ENCODE results near the gene SLC39A2. TPM values are rescaled to one million over a fixed set of nuclear protein-coding genes. Genes with fewer than 3 reads are reported as not detected.

SLC39A2 gene
- total and polyA plus RNA-seq, 4 donors, result 0.05 to 0.08 TPM; not detected in 2

DNA sequence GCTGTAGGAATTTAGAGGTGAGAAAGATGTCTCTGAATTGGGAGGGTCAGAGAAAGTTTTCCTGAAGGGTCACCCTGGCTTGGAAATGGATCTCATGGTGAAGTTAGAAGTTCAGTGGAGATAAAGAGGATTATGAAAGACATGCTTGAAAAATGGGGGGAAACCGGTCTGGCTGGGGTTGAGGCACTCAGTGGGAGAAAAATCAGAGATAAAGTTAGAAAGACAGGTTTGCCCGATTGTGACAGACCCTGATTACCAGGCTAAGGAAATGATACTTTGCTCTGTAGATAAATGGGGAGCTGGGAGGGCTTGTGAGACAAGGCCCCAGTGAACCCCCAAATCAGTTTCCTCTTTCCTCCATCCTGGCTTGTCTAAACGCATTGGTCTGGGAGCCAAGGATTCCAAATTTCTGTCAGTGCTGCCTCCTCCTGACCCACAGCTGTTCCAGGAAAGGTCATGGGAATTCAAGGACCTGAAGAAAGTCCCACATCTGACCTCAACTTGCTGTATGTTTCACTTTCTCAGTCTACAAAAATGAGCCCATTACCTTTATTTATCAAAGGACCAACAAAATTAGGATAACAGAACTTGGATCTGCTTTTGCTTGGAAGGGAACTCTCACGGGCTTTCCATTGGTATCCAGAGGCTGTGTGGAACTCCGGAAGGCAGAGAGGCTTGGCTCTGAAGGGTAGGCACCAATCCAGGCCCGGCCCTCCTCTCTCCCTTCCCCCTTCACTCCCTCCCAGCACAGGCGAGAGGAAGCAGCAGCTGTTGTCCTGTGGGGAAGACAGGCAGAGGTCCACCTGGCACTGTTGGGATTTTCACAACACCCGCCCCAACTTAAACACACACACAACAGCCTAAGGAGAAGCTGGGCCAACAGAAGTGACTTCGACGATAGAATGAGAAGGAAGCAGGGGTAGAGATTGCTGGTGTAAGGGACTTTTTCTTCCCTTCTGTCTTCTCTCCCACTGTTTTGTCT is 39.6 kb downstream of the SLC39A2 start:
- no peaks in the 10 kb centered on the region for H3K36me3 ChIP-seq (ENCODE audit: control insufficient read depth in 4 of 4, insufficient read depth in 3 of 4, low read depth in 1 of 4, low read length in 3 of 4)
- H3K9ac ChIP-seq (ENCODE audit: low read depth in 1 of 2, low read length in 2 of 2), result peak overlapping the region in 1 of 2 donors; percentile 51
- no peaks in the 10 kb centered on the region for H3K27me3 ChIP-seq (ENCODE audit: control insufficient read depth in 4 of 4, insufficient read depth in 4 of 4, low read length in 3 of 4)
- H3K4me3 ChIP-seq (ENCODE audit: low read depth in 1 of 3, low read length in 3 of 3), result no peak overlapping the region
- no peak for DNase-seq (ENCODE audit: low spot score)
- WGBS, result 16% methylated on average over 10 of the region's 10 CpGs
- peak overlapping the region; percentile 59 to 68 for H3K27ac ChIP-seq (ENCODE audit: low read depth in 1 of 2, low read length in 2 of 2)
- H3K9me3 ChIP-seq (ENCODE audit: control insufficient read depth in 4 of 4, low read length in 3 of 4), result no peaks in the 10 kb centered on the region
- H3K4me1 ChIP-seq (ENCODE audit: control insufficient read depth in 4 of 4, insufficient read depth in 4 of 4, low read length in 3 of 4), result peaks cover 8 to 57% (median 43%) of the 10 kb centered on the region in 4 donors
- TF ChIP-seq, protein P1, sequence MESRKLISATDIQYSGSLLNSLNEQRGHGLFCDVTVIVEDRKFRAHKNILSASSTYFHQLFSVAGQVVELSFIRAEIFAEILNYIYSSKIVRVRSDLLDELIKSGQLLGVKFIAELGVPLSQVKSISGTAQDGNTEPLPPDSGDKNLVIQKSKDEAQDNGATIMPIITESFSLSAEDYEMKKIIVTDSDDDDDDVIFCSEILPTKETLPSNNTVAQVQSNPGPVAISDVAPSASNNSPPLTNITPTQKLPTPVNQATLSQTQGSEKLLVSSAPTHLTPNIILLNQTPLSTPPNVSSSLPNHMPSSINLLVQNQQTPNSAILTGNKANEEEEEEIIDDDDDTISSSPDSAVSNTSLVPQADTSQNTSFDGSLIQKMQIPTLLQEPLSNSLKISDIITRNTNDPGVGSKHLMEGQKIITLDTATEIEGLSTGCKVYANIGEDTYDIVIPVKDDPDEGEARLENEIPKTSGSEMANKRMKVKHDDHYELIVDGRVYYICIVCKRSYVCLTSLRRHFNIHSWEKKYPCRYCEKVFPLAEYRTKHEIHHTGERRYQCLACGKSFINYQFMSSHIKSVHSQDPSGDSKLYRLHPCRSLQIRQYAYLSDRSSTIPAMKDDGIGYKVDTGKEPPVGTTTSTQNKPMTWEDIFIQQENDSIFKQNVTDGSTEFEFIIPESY (IDR thresholded peaks at IDR 0.05), result peak; percentile 53
- TF ChIP-seq RXRA (IDR thresholded peaks at IDR 0.05) (peak; percentile 85 to 91), NR2F2 (IDR thresholded peaks at IDR 0.05) (peak; percentile 92), EGR1 (IDR thresholded peaks at IDR 0.05; ENCODE audit: low read depth in 2 of 2) (peak in 1 of 2 donors; percentile 78), SP1 (IDR thresholded peaks at IDR 0.05) (peak; percentile 85), GABPA (IDR thresholded peaks at IDR 0.05 in 1 of 2, conservative IDR thresholded peaks at IDR 0.05 in 1 of 2) (peak; percentile 33 to 67), TAF1 (conservative IDR thresholded peaks at IDR 0.05) (peak; percentile 55), HNF4G (IDR thresholded peaks at IDR 0.05) (peak; percentile 18), FOXA2 (IDR thresholded peaks at IDR 0.05) (no peak), RAD21 (IDR thresholded peaks at IDR 0.05) (peak; percentile 43 to 77), HNF4A (conservative IDR thresholded peaks at IDR 0.05) (peak; percentile 72 to 77), YY1 (IDR thresholded peaks at IDR 0.05) (peak; percentile 61), FOXA1 (IDR thresholded peaks at IDR 0.05) (peak; percentile 3), JUND (IDR thresholded peaks at IDR 0.05) (peak in 1 of 2 donors; percentile 48)
- TF ChIP-seq, protein P2, sequence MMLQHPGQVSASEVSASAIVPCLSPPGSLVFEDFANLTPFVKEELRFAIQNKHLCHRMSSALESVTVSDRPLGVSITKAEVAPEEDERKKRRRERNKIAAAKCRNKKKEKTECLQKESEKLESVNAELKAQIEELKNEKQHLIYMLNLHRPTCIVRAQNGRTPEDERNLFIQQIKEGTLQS (IDR thresholded peaks at IDR 0.05), result no peak
- TF ChIP-seq, protein P3, sequence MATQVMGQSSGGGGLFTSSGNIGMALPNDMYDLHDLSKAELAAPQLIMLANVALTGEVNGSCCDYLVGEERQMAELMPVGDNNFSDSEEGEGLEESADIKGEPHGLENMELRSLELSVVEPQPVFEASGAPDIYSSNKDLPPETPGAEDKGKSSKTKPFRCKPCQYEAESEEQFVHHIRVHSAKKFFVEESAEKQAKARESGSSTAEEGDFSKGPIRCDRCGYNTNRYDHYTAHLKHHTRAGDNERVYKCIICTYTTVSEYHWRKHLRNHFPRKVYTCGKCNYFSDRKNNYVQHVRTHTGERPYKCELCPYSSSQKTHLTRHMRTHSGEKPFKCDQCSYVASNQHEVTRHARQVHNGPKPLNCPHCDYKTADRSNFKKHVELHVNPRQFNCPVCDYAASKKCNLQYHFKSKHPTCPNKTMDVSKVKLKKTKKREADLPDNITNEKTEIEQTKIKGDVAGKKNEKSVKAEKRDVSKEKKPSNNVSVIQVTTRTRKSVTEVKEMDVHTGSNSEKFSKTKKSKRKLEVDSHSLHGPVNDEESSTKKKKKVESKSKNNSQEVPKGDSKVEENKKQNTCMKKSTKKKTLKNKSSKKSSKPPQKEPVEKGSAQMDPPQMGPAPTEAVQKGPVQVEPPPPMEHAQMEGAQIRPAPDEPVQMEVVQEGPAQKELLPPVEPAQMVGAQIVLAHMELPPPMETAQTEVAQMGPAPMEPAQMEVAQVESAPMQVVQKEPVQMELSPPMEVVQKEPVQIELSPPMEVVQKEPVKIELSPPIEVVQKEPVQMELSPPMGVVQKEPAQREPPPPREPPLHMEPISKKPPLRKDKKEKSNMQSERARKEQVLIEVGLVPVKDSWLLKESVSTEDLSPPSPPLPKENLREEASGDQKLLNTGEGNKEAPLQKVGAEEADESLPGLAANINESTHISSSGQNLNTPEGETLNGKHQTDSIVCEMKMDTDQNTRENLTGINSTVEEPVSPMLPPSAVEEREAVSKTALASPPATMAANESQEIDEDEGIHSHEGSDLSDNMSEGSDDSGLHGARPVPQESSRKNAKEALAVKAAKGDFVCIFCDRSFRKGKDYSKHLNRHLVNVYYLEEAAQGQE (IDR thresholded peaks at IDR 0.05), result peak; percentile 29
- TF ChIP-seq, protein P4, sequence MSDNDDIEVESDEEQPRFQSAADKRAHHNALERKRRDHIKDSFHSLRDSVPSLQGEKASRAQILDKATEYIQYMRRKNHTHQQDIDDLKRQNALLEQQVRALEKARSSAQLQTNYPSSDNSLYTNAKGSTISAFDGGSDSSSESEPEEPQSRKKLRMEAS (IDR thresholded peaks at IDR 0.05), result peak; percentile 93
- TF ChIP-seq, protein P5, sequence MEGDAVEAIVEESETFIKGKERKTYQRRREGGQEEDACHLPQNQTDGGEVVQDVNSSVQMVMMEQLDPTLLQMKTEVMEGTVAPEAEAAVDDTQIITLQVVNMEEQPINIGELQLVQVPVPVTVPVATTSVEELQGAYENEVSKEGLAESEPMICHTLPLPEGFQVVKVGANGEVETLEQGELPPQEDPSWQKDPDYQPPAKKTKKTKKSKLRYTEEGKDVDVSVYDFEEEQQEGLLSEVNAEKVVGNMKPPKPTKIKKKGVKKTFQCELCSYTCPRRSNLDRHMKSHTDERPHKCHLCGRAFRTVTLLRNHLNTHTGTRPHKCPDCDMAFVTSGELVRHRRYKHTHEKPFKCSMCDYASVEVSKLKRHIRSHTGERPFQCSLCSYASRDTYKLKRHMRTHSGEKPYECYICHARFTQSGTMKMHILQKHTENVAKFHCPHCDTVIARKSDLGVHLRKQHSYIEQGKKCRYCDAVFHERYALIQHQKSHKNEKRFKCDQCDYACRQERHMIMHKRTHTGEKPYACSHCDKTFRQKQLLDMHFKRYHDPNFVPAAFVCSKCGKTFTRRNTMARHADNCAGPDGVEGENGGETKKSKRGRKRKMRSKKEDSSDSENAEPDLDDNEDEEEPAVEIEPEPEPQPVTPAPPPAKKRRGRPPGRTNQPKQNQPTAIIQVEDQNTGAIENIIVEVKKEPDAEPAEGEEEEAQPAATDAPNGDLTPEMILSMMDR (IDR thresholded peaks at IDR 0.05; ENCODE audit: low read depth, low read length, missing input control), result no peak

Data from liver (tissue), 9 donors.